B cell (primary cell): Measurements from ENCODE around the gene PHYH. TPM values are rescaled to one million over a fixed set of nuclear protein-coding genes. Genes with fewer than 3 reads are reported as not detected.

Experiments used
- ATAC-seq: fragments of 200-7000 bp; cut with Tn5 transposase; one replicate; pipeline ENCODE4 v1.10.0; 2021; ENCODE audit warnings: low read depth, mild to moderate bottlenecking, moderate number of reproducible peaks, moderate library complexity
- CTCF ChIA-PET: fragments of 350-600 bp; sonication (Branson Sonifier 250); formaldehyde crosslinking; loops from one replicate; lab custom pipeline; 2021; ENCODE audit warnings: antibody characterized with exemption, inconsistent platforms; lab: Charles Lee
- POLR2A ChIA-PET: fragments of 350-600 bp; sonication (Branson Sonifier 250); formaldehyde crosslinking; loops from one replicate; lab custom pipeline; 2021; ENCODE audit warnings: antibody characterized with exemption; lab: Charles Lee
- DNase-seq: peaks from one replicate; pipeline ENCODE4 v3.0.0; 2013
- H2AFZ ChIP-seq: 2 replicates; pipeline ENCODE4 v1.6.1; 2012; ENCODE audit warnings: mild to moderate bottlenecking, low read depth, low read length; ENCODE audit not compliant: insufficient read depth, poor library complexity, severe bottlenecking
- H3K27ac ChIP-seq, 2 donors: 1 replicate in 1 of 2; 2 replicates in 1 of 2; pipeline ENCODE4 v1.5.1; 2012 to 2013; ENCODE audit warnings: low read length in 2 of 2, mild to moderate bottlenecking in 2 of 2, moderate library complexity in 1 of 2
- H3K27me3 ChIP-seq, 4 experiments: fragments of 200-600 bp in 1 of 4; sonication (generic) in 1 of 4; replicated peaks in 1 of 4; 1 replicate in 2 of 4; 2 replicates in 2 of 4; pipeline versions ENCODE4 v1.6.1 to v1.7.0; 2013 to 2016; ENCODE audit warnings: low read length in 3 of 4, mild to moderate bottlenecking in 2 of 4, mixed read lengths in 1 of 4, moderate library complexity in 1 of 4; ENCODE audit not compliant: insufficient read depth in 4 of 4, control insufficient read depth in 3 of 4; ENCODE audit errors: control extremely low read depth in 1 of 4
- H3K36me3 ChIP-seq, 2 experiments: replicated peaks in 1 of 2; 1 replicate in 1 of 2; 2 replicates in 1 of 2; pipeline versions ENCODE4 v1.6.1 to v1.7.1; 2013; ENCODE audit warnings: low read length in 1 of 2; ENCODE audit not compliant: insufficient read depth in 2 of 2, control insufficient read depth in 1 of 2; ENCODE audit errors: control extremely low read depth in 1 of 2, extremely low read depth in 1 of 2
- H3K4me1 ChIP-seq, 2 donors: fragments of 200-600 bp in 1 of 2; sonication (generic) in 1 of 2; 1 replicate in 1 of 2; 2 replicates in 1 of 2; pipeline versions ENCODE4 v1.5.1 to v1.6.1; 2013 to 2017; ENCODE audit warnings: low read length in 2 of 2; ENCODE audit not compliant: control insufficient read depth in 2 of 2, insufficient read depth in 2 of 2
- H3K4me2 ChIP-seq: replicated peaks from 2 replicates; pipeline ENCODE3; 2012; ENCODE audit warnings: mild to moderate bottlenecking, low read depth, low read length; ENCODE audit not compliant: poor library complexity, severe bottlenecking
- H3K4me3 ChIP-seq, 5 experiments: fragments of 200-600 bp in 1 of 5; sonication (generic) in 1 of 5; 1 replicate in 3 of 5; 2 replicates in 2 of 5; pipeline versions ENCODE4 v1.5.1 to v1.7.0; 2011 to 2016; ENCODE audit warnings: low read length in 4 of 5, mild to moderate bottlenecking in 4 of 5, low read depth in 2 of 5, control low read depth in 1 of 5, moderate library complexity in 1 of 5; ENCODE audit not compliant: insufficient read depth in 1 of 5; ENCODE audit errors: control extremely low read depth in 1 of 5, extremely low read depth in 1 of 5
- H3K79me2 ChIP-seq: fragments of 200-600 bp; sonication (generic); one replicate; pipeline ENCODE4 v1.6.0; 2016; ENCODE audit warnings: low read length; ENCODE audit not compliant: control insufficient read depth, insufficient read depth
- H3K9ac ChIP-seq: fragments of 200-600 bp; sonication (generic); 2 replicates; pipeline ENCODE4 v1.6.1; 2017; ENCODE audit warnings: mild to moderate bottlenecking, low read length, moderate library complexity
- H3K9me3 ChIP-seq, 3 donors: one replicate each; pipeline versions ENCODE4 v1.6.1 to v1.7.1; 2013; ENCODE audit warnings: low read length in 2 of 3; ENCODE audit not compliant: control insufficient read depth in 2 of 3, insufficient read depth in 1 of 3; ENCODE audit errors: control extremely low read depth in 1 of 3
- H4K20me1 ChIP-seq: 2 replicates; pipeline ENCODE4 v1.6.0; 2012; ENCODE audit warnings: mild to moderate bottlenecking, low read length; ENCODE audit not compliant: insufficient read depth, control insufficient read depth, poor library complexity, severe bottlenecking
- H3K27ac Mint-ChIP-seq: one replicate; pipeline ENCODE4 v1.8.0; 2021; ENCODE audit warnings: mixed read lengths
- H3K27me3 Mint-ChIP-seq: one replicate; pipeline ENCODE4 v1.8.0; 2021; ENCODE audit warnings: mixed read lengths
- H3K4me1 Mint-ChIP-seq: one replicate; pipeline ENCODE4 v1.8.0; 2021; ENCODE audit warnings: mixed read lengths
- H3K4me3 Mint-ChIP-seq: one replicate; pipeline ENCODE4 v1.8.0; 2021; ENCODE audit warnings: mixed read lengths
- H3K9me3 Mint-ChIP-seq: one replicate; pipeline ENCODE4 v1.8.0; 2022; ENCODE audit warnings: mixed read lengths; ENCODE audit not compliant: insufficient read depth
- EZH2 ChIP-seq: IDR thresholded peaks from 2 replicates; pipeline ENCODE4 v1.6.1; 2012; ENCODE audit warnings: borderline replicate concordance, low read depth, mild to moderate bottlenecking, moderate library complexity, low read length; ENCODE audit not compliant: insufficient read depth, poor library complexity, severe bottlenecking
- WGBS: methylation state at CpG from one replicate; pipeline ENCODE4 v1.1.5; 2013; ENCODE audit warnings: missing lambda C conversion rate; ENCODE audit not compliant: insufficient coverage; 5-methylcytosine and 5-hydroxymethylcytosine counted together
- intact Hi-C: fragments of 100-400 bp; cut with micrococcal nuclease; formaldehyde crosslinking; loops from one replicate; pipeline ENCODE4 v1.10.0; 2022
- polyA plus RNA-seq: library from polyadenylated mRNA; depleted of rRNA; stranded (reverse); fragments of >200 nt; gene quantifications from 2 replicates; pipeline ENCODE4 v1.2.3, GENCODE V29; 2012
- total RNA-seq, 2 donors: library from RNA; stranded (reverse); fragments of 120-200 nt in 1 of 2; gene quantifications; 1 replicate in 1 of 2; 2 replicates in 1 of 2; pipeline versions ENCODE4 v1.2.3 to v1.2.4, GENCODE V29; 2013 to 2022
- TF ChIP-seq, protein P1 (sequence below): fragments of 200-600 bp; IDR thresholded peaks from one replicate; pipeline ENCODE4 v1.8.0; 2022; ENCODE audit warnings: antibody characterized with exemption, mild to moderate bottlenecking

The PHYH gene
- total and polyA plus RNA-seq, 2 donors (not counting 1 experiment from before 2014, with no cell fraction given) = 3.1 to 9.7 TPM

DNA sequence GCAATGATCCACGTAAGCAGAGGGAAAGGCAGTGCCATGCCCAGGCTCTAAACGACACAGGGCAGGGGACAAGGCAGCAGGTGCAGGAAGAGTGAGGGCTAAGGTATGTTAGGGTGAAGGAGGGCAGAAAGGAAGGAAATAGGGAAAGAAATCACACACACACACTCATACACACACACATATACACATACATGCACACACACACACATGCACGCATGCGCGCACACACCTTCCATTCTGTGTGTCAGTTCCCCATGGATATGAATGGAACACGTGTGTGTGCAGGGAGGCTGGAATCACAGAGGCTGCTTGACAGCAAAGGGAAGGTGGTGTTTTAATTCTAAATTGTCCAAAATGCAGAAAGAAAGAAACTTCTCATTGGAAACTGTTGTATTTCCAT lies 6.2 kb upstream of the PHYH start:
- H3K27ac Mint-ChIP-seq = no peak overlapping the region
- CTCF ChIA-PET = interaction anchor here (1.5 kb wide), 1 partner anchor 34 kb away, joined by 5 read pairs; no protein-coding TSS in a partner anchor

More for the DNA sequence above, 6.2 kb upstream of the PHYH start:
- Histone ChIP-seq H3K9me3 (peaks cover 0 to 3% (median 0%) of the 10 kb centered on the region in 3 donors), H3K27ac (no peak overlapping the region), H3K79me2 (no peaks in the 10 kb centered on the region), H3K36me3 (no peaks in the 10 kb centered on the region), H2AFZ (no peak overlapping the region), H3K27me3 (no peaks in the 10 kb centered on the region), H4K20me1 (no peaks in the 10 kb centered on the region), H3K4me1 (peaks cover 0 to 11% of the 10 kb centered on the region in 2 donors), H3K4me2 (no peak overlapping the region), H3K4me3 (no peak overlapping the region), H3K9ac (no peak overlapping the region)
- ATAC-seq (no peak), DNase-seq (no peak)
- no peak for TF ChIP-seq EZH2
- TF ChIP-seq, protein P1, sequence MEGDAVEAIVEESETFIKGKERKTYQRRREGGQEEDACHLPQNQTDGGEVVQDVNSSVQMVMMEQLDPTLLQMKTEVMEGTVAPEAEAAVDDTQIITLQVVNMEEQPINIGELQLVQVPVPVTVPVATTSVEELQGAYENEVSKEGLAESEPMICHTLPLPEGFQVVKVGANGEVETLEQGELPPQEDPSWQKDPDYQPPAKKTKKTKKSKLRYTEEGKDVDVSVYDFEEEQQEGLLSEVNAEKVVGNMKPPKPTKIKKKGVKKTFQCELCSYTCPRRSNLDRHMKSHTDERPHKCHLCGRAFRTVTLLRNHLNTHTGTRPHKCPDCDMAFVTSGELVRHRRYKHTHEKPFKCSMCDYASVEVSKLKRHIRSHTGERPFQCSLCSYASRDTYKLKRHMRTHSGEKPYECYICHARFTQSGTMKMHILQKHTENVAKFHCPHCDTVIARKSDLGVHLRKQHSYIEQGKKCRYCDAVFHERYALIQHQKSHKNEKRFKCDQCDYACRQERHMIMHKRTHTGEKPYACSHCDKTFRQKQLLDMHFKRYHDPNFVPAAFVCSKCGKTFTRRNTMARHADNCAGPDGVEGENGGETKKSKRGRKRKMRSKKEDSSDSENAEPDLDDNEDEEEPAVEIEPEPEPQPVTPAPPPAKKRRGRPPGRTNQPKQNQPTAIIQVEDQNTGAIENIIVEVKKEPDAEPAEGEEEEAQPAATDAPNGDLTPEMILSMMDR = no peak
- POLR2A ChIA-PET = no interaction called here
- no peaks in the 10 kb centered on the region for H3K9me3 Mint-ChIP-seq
- H3K27me3 Mint-ChIP-seq = no peaks in the 10 kb centered on the region
- H3K4me1 Mint-ChIP-seq = peaks cover 10% of the 10 kb centered on the region
- whole genome bisulfite sequencing = 80% methylated on average over 1 of the region's 6 CpGs
- intact Hi-C loops = no loop called here
- H3K4me3 Mint-ChIP-seq = no peak overlapping the region
